ENCODE measurements around the gene CRIP2.

CRIP2 gene

DNA sequence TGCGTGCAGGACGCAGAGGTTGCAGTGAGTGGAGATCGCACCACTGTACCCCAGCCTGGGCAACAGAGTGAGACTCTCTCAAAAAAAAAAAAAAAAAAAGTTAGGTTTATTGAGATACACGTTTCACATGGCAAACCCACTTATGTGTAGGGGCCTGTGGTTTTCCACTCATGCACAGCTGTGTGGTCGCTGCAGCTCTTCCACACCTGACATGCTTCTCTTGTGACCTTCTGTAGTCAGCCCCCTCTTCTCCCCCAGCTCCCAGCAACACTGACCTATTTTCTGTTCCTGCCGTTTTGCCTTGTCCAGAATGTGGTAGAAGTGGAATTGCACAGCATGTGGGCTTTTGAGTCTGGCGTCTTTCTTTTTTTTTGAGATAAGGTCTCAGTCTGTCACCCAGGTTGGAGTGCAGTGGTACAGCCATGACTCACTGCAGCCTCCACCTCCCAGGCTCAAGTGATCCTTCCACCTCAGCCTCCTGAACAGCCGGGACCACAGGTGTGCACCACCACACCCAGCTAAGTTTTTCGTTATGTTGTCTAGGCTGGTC is 46.6 kb upstream of the CRIP2 start:
- TF ChIP-seq TEAD4 (IDR thresholded peaks at IDR 0.05) (no peak), USF1 (IDR thresholded peaks at IDR 0.05) (no peak), YY1 (IDR thresholded peaks at IDR 0.05; ENCODE audit: low read depth) (no peak), ZBTB7A (IDR thresholded peaks at IDR 0.05; ENCODE audit: low read depth) (no peak), TCF12 (IDR thresholded peaks at IDR 0.05; ENCODE audit: low read depth) (no peak), REST (IDR thresholded peaks at IDR 0.05; ENCODE audit: low read depth) (no peak), TAF1 (IDR thresholded peaks at IDR 0.05; ENCODE audit: low read depth) (no peak), RAD21 (IDR thresholded peaks at IDR 0.05; ENCODE audit: low read depth) (no peak), EGR1 (IDR thresholded peaks at IDR 0.05) (no peak), CREB1 (IDR thresholded peaks at IDR 0.05; ENCODE audit: low read depth) (no peak), FOXM1 (IDR thresholded peaks at IDR 0.05; ENCODE audit: borderline replicate concordance, low read depth) (no peak), CEBPB (IDR thresholded peaks at IDR 0.05) (no peak), EP300 (IDR thresholded peaks at IDR 0.05; ENCODE audit: borderline replicate concordance) (no peak), NFIC (IDR thresholded peaks at IDR 0.05) (no peak), MAX (IDR thresholded peaks at IDR 0.05) (no peak)

- TF ChIP-seq REST (IDR thresholded peaks at IDR 0.05; ENCODE audit: low read depth) (no peak), TCF12 (IDR thresholded peaks at IDR 0.05; ENCODE audit: low read depth) (no peak), FOXM1 (IDR thresholded peaks at IDR 0.05; ENCODE audit: borderline replicate concordance, low read depth) (no peak), TEAD4 (IDR thresholded peaks at IDR 0.05) (no peak), EGR1 (IDR thresholded peaks at IDR 0.05) (no peak), EP300 (IDR thresholded peaks at IDR 0.05; ENCODE audit: borderline replicate concordance) (no peak), TAF1 (IDR thresholded peaks at IDR 0.05; ENCODE audit: low read depth) (no peak), CREB1 (IDR thresholded peaks at IDR 0.05; ENCODE audit: low read depth) (no peak), YY1 (IDR thresholded peaks at IDR 0.05; ENCODE audit: low read depth) (no peak), NFIC (IDR thresholded peaks at IDR 0.05) (no peak), CEBPB (IDR thresholded peaks at IDR 0.05) (no peak), MAX (IDR thresholded peaks at IDR 0.05) (no peak)
Measured at GRCh38 chr14:105430042-105430441, 44.6 kb upstream of the CRIP2 start.

DNA sequence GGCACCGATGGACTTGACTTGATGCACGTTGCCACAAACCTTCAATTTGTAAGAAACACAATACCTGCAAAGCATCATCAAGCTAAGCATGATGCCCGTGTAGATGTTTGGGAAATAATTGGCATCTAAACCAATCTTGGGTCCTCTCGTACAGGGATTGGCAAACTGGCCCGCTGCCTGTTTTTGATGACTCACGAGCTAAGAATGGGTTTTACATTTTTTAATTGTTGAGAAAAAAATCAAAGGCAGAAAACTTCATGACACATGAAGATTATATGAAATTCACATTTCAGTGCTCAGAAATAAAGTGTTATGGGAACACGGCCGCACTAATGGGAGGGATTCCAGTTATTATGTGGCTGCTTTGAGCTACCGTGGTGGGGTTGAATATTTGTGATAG is 44.1 kb upstream of the CRIP2 start:
- TF ChIP-seq FOXM1 (IDR thresholded peaks at IDR 0.05; ENCODE audit: borderline replicate concordance, low read depth) (no peak), TAF1 (IDR thresholded peaks at IDR 0.05; ENCODE audit: low read depth) (no peak), TEAD4 (IDR thresholded peaks at IDR 0.05) (peak; percentile 13), CEBPB (IDR thresholded peaks at IDR 0.05) (0 out of 2 replicates have a peak, but pooled peaks have one; percentile 5), NFIC (IDR thresholded peaks at IDR 0.05) (peak; percentile 69)

GRCh38 chr14:105431256-105431655 is 43.4 kb upstream of the CRIP2 start:
- no peak for TF ChIP-seq TEAD4 (IDR thresholded peaks at IDR 0.05)
- no peak for TF ChIP-seq ZBTB7A (IDR thresholded peaks at IDR 0.05; ENCODE audit: low read depth)
- TF ChIP-seq TAF1 (IDR thresholded peaks at IDR 0.05; ENCODE audit: low read depth): no peak
- no peak for TF ChIP-seq CREB1 (IDR thresholded peaks at IDR 0.05; ENCODE audit: low read depth)
- TF ChIP-seq EGR1 (IDR thresholded peaks at IDR 0.05): no peak
- TF ChIP-seq EP300 (IDR thresholded peaks at IDR 0.05; ENCODE audit: borderline replicate concordance): no peak
- TF ChIP-seq USF1 (IDR thresholded peaks at IDR 0.05): no peak
- no peak for TF ChIP-seq RAD21 (IDR thresholded peaks at IDR 0.05; ENCODE audit: low read depth)
- TF ChIP-seq FOXM1 (IDR thresholded peaks at IDR 0.05; ENCODE audit: borderline replicate concordance, low read depth): no peak
- TF ChIP-seq REST (IDR thresholded peaks at IDR 0.05; ENCODE audit: low read depth): no peak
- no peak for TF ChIP-seq CEBPB (IDR thresholded peaks at IDR 0.05)
- TF ChIP-seq YY1 (IDR thresholded peaks at IDR 0.05; ENCODE audit: low read depth): no peak
- no peak for TF ChIP-seq TCF12 (IDR thresholded peaks at IDR 0.05; ENCODE audit: low read depth)

All from Ishikawa (cell line).